ENCODE results near the gene VCPKMT.
"Not testable (repeated sequence)": the region's sequence is repeated elsewhere in the genome, so short reads cannot be mapped to it uniquely, and the experiment has no call there.

The VCPKMT gene

GRCh38 chr14:50086321-50086711 is 30.1 kb downstream of the VCPKMT start:
- DNase-seq (ENCODE audit: insufficient read length, low spot score) (no peak), FAIRE-seq (no peak)
- TF ChIP-seq POLR2A (IDR thresholded peaks at IDR 0.05; ENCODE audit: low read depth, low read length): no peak

- peak; percentile 42 for DNase-seq (ENCODE audit: insufficient read length, low spot score)
- TF ChIP-seq POLR2A (IDR thresholded peaks at IDR 0.05; ENCODE audit: low read depth, low read length): no peak
- peak; percentile 79 for FAIRE-seq
Observed at GRCh38 chr14:50085570-50086320, 30.6 kb downstream of the VCPKMT start.

- no peak for TF ChIP-seq POLR2A (IDR thresholded peaks at IDR 0.05; ENCODE audit: low read depth, low read length)
- FAIRE-seq (no peak), DNase-seq (ENCODE audit: insufficient read length, low spot score) (no peak)
Observed at GRCh38 chr14:50084666-50085065, 31.7 kb downstream of the VCPKMT start.

GRCh38 chr14:50083467-50084337 is 32.7 kb downstream of the VCPKMT start:
- FAIRE-seq (no peak), DNase-seq (ENCODE audit: insufficient read length, low spot score) (no peak)
- no peak for TF ChIP-seq POLR2A (IDR thresholded peaks at IDR 0.05; ENCODE audit: low read depth, low read length)

- TF ChIP-seq POLR2A (IDR thresholded peaks at IDR 0.05; ENCODE audit: low read depth, low read length): no peak
- DNase-seq (ENCODE audit: insufficient read length, low spot score): no peak
- FAIRE-seq: no peak
Observed at GRCh38 chr14:50082784-50083466, 33.4 kb downstream of the VCPKMT start.

GRCh38 chr14:50082308-50082742 is 34.0 kb downstream of the VCPKMT start:
- FAIRE-seq: no peak
- no peak for TF ChIP-seq POLR2A (IDR thresholded peaks at IDR 0.05; ENCODE audit: low read depth, low read length)
- no peak for DNase-seq (ENCODE audit: insufficient read length, low spot score)

- not testable (repeated sequence) for FAIRE-seq; DNase-seq (ENCODE audit: insufficient read length, low spot score)
Observed at GRCh38 chr14:50079103-50079502, 37.3 kb downstream of the VCPKMT start.

GRCh38 chr14:50073663-50074062 is 42.7 kb downstream of the VCPKMT start:
- not testable (repeated sequence) for FAIRE-seq

GRCh38 chr14:50072395-50072794 is 44.0 kb downstream of the VCPKMT start:
- DNase-seq (ENCODE audit: insufficient read length, low spot score) (no peak), FAIRE-seq (no peak)
- TF ChIP-seq POLR2A (IDR thresholded peaks at IDR 0.05; ENCODE audit: low read depth, low read length): no peak

More at GRCh38 chr14:50073663-50074062, 42.7 kb downstream of the VCPKMT start:
- not testable (repeated sequence) for DNase-seq (ENCODE audit: insufficient read length, low spot score)

GRCh38 chr14:50070840-50071548 is 45.4 kb downstream of the VCPKMT start:
- FAIRE-seq (no peak), DNase-seq (ENCODE audit: insufficient read length, low spot score) (no peak)
- TF ChIP-seq POLR2A (IDR thresholded peaks at IDR 0.05; ENCODE audit: low read depth, low read length): no peak

- DNase-seq (ENCODE audit: insufficient read length, low spot score) (no peak), FAIRE-seq (no peak)
- no peak for TF ChIP-seq POLR2A (IDR thresholded peaks at IDR 0.05; ENCODE audit: low read depth, low read length)
Observed at GRCh38 chr14:50070230-50070629, 46.1 kb downstream of the VCPKMT start.

- no peak for FAIRE-seq
Observed at GRCh38 chr14:50069325-50069724, 47.0 kb downstream of the VCPKMT start.

GRCh38 chr14:50068496-50068895 is 47.9 kb downstream of the VCPKMT start:
- no peak for TF ChIP-seq POLR2A (IDR thresholded peaks at IDR 0.05; ENCODE audit: low read depth, low read length)

More at GRCh38 chr14:50069325-50069724, 47.0 kb downstream of the VCPKMT start:
- TF ChIP-seq POLR2A (IDR thresholded peaks at IDR 0.05; ENCODE audit: low read depth, low read length): no peak
- DNase-seq (ENCODE audit: insufficient read length, low spot score): no peak

More at GRCh38 chr14:50068496-50068895, 47.9 kb downstream of the VCPKMT start:
- FAIRE-seq (no peak), DNase-seq (ENCODE audit: insufficient read length, low spot score) (no peak)

Measured in H54 (cell line).